Measurements from ENCODE around the gene PCNP. TPM values are rescaled to one million over a fixed set of nuclear protein-coding genes. Genes with fewer than 3 reads are reported as not detected.
"Not testable (repeated sequence)": the region's sequence is repeated elsewhere in the genome, so short reads cannot be mapped to it uniquely, and the experiment has no call there.

PCNP gene
- total RNA-seq, 1 donor from 2014 or later, result 125 TPM

DNA sequence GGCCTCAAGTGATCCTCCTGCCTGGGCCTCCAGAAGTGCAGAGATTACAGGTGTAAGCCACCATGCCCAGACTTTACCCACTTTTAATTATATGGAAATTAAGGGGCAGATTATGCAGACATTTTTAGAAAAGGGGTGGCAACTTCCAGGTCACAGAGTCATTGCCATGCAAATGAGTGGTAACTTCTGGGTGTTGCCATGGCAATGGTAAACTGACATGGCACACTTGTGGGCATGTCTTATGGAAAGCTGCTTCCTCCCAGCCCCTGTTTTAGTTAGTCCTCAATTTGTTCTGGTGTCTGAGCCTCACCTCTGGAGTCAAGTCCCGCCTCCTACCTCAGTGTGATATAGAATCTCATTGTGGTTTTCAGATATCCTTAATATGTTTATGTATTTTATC lies 49.7 kb downstream of the PCNP start:
- intact Hi-C loops (cut with DNase I), result no loop called here
- no peak for ATAC-seq
- DNase-seq (ENCODE audit: missing footprints), result no peak

DNA sequence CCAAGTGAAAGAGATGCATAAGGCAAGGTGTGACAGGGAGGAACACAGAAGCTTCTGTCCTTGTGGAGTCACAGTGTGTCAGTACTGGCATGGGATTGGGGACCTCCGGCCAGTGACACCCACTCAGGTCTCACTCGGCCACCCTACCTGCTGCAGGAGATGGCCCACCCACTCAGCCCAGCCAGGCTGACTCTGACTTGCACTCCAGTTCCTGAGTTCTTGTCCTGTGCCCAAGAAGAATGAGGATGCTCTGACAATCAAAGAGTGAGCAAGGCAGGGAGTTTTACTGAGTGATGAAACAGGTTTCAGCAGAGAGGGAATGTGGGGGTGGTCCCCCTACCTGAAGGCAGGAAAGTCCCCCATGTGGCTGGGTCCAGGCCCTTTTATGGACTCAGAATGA lies 50.9 kb downstream of the PCNP start:
- DNase-seq (ENCODE audit: missing footprints) (no peak), ATAC-seq (no peak)
- intact Hi-C loops (cut with DNase I), result no loop called here

DNA sequence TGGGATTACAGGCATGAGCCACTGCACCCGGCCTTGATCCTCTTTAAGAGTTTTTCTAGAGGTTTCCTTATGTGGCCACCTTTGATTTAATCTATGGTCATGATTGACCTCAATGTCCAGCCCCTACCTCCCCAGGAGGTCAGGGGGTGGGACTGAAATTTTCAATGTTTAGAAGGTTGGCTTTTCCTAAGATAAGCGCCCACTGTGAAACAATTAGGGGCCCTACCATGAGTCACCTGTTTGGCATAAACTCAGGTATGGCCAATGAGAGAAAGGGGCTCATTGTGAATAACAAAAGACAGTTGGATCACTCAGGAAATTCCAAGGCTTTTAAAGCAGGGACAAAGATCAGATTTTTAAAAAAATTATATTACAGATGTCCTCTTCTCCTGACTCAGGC lies 51.9 kb downstream of the PCNP start:
- ATAC-seq (no peak), DNase-seq (ENCODE audit: missing footprints) (no peak)
- intact Hi-C loops (cut with DNase I), result no loop called here

DNA sequence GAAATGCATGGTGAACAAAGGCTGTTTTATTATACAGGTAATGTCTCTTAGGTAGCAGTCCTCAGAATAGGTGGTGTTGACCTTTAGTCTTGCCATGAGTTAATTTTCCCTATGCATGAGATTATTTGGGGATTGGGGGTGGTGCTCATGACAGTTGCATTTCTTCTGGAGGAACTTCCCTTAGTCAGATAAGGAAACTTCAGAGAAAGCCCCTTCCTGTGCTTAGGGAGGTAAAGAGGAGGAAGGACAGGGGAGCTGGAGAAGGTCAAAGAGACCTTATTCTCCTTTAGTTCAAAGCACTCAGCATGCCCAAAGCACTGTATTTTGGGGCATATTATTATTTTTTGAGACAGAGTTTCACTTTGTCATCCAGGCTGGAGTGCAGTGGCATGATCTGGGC lies 55.2 kb downstream of the PCNP start:
- ATAC-seq, result no peak
- intact Hi-C loops (cut with DNase I), result no loop called here
- no peak for DNase-seq (ENCODE audit: missing footprints)

DNA sequence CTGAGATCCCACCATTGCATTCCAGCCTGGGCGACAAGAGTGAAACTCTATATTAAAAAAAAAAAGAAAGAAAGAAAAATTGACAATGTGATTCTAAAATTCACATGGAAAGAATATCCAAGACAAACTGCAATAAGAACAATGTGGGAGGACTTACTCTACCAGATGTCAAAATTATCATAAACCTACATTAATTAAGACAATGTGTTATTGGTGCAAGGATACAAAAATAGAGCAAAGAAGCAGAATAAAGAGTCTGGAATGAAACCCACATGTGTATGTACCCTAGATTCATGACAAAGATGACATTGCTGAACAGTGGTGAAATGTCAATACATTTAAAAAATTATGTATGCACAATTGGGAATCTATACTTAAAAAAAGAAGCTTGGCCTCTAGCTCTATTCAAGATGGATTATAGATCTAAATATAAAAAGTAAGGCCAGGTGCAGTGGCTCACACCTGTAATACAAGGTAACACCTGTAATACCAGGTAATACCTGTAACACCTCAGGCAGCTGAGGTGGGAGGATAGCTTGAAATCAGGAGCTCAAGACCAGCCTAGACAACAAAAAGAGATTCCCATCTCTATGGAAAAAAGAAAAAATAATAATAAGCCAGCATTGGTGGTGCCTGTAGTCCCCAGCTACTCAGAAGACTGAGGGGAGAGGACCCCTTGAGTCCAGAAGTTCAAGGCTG lies 57.3 kb downstream of the PCNP start:
- ATAC-seq (no peak), DNase-seq (ENCODE audit: missing footprints) (no peak)
- intact Hi-C loops (cut with DNase I), result no loop called here

DNA sequence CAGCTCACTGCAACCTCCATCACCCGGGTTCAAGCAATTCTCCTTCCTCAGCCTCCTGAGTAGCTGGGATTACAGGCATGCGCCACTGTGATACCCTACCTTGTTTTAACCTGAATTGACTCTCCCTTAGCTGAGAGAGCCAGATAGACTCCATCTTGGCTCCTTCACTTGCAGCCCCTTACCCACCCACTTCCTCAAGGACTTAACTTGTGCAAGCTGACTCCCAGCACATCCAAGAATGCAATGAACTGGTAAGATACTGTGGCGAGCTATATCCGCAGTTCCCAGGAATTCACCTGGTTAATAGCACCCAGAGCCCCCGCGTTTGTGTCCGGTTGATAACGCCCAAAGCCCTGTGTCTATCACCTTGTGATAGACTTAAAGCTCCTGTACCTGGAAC lies 58.0 kb downstream of the PCNP start:
- intact Hi-C loops (cut with DNase I); ATAC-seq; DNase-seq (ENCODE audit: missing footprints): not testable (repeated sequence)

DNA sequence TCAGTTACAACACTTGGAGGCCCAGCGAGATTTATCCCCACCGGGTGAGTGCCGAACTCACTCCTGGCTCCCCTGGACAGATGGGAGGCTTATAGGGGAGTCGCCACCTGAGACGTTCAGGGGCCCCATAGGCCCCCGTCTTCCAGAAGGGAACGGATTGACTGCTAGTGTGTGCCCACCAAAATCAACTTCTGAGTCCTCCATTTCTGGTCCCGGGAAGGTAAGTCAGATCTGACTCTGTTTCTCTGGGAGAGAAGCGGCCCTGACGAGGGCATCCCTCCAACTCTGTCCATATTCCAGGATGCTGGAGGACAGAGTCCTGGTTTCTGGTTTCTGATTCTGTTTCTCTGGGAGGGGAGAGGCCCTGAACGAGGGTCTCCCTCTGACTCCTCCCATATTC lies 58.6 kb downstream of the PCNP start:
- intact Hi-C loops (cut with DNase I), result no loop called here
- no peak for DNase-seq (ENCODE audit: missing footprints)
- ATAC-seq, result no peak

DNA sequence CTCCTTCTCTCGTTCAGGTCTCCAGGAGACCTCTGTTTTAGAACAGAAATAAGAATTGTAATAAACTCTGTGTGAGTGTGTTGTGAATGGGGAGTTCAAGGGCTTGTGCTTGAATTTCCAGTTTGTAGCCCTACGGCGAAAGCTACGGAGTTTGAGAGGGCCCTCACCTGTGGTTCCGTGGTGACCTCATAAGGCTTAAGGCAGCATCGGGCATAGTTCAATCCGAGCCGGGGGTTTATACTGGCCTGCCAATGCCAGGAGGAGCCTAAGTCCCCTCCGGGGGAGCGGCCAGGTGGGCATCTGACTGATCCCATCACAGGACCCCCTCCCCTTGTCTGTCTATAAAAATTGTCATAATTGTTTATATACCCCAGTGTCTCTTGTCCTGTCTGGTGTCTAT lies 59.2 kb downstream of the PCNP start:
- ATAC-seq (no peak), DNase-seq (ENCODE audit: missing footprints) (no peak)
- intact Hi-C loops (cut with DNase I), result no loop called here

DNA sequence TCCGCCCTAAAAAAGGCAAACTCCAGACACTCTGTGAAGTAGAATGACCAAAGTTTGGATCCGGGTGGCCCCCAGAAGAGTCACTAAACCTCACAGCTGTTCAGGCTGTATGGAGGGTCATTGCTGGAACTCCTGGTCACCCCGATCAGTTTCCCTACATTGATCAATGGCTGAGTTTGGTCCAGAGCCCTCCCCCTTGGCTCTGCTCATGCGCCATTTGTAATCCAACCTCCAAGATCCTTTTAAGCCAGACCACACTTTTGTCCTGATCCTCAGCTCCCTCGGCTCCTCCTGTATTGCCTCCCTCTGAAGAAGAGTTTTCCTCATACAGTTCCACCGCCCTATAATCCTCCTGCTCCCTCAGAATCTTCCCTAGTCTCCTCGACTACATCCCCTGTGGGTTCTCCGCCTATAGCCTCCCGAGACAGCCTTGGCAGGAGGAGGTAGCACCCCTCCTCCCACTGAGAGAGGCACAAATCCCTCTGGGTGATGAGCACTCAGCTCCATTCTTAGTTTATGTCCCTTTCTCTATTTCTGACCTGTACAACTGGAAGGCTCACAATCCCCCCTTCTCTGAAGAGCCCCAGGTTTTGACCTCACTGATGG lies 60.7 kb downstream of the PCNP start:
- intact Hi-C loops (cut with DNase I), result loop anchor here (5.0 kb wide), 1 partner anchor 62 kb away; the partner anchor contains the start of gene PCNP
- ATAC-seq (no peak), DNase-seq (ENCODE audit: missing footprints) (no peak)

DNA sequence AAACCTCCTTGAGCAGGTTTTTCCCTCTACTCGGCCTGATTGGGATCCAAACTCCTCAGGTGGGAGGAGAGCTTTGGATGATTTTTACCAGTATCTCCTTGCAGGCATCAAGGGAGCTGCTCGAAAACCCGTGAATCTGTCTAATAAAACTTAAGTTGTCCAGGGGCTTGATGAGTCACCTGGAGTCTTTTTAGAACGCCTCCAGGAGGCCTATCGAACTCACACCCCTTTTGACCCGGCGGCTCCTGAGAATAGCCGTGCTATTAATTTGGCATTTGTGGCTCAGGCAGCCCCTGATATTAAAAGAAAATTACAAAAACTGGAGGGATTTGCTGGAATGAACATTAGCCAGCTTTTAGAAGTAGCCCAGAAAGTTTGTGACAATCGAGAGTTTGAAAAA lies 61.4 kb downstream of the PCNP start:
- DNase-seq (ENCODE audit: missing footprints) (no peak), ATAC-seq (no peak)
- intact Hi-C loops (cut with DNase I), result loop anchor here (5.0 kb wide), 1 partner anchor 63 kb away; the partner anchor contains the start of gene PCNP

DNA sequence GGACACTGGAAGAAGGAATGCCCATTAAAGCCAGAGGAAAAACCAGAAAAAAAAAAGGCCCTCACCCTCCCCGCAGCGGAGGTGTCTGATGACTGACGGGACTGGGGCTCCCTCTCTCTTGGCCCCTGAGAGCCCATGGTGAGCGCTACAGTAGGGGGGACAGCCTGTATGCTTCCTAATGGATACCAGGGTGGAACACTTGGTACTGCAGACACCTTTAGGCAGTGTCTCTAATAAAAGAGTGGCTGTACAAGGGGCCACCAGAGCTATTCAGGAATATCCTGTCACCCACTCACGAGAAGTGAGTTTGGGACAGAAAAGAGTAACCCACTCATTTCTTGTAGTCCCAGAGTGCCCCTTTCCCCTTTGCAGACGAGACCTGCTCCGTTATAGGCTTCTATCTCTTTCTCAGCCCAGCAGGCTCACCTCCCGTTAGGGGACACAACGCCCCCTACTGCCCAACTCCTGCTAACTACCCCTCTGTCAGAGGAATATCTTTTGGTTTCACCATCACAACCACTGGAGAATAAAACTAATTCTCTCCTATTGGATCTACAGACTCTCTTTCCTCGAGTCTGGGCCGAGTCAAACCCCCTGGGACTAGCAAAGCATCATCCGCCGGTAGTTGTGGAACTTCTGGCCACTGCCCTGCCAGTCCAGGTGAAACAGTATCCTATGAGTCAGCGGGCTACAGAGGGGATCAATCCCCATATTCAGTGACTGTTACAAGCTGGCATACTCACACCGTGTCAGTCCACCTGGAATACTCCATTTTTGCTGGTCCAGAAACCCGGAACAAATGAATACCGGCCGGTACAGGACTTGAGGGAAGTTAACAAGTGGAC lies 62.2 kb downstream of the PCNP start:
- intact Hi-C loops (cut with DNase I), result loop anchor here (5.0 kb wide), 1 partner anchor 64 kb away; the partner anchor contains the start of gene PCNP
- DNase-seq (ENCODE audit: missing footprints), result no peak
- peak; percentile 63 for ATAC-seq

DNA sequence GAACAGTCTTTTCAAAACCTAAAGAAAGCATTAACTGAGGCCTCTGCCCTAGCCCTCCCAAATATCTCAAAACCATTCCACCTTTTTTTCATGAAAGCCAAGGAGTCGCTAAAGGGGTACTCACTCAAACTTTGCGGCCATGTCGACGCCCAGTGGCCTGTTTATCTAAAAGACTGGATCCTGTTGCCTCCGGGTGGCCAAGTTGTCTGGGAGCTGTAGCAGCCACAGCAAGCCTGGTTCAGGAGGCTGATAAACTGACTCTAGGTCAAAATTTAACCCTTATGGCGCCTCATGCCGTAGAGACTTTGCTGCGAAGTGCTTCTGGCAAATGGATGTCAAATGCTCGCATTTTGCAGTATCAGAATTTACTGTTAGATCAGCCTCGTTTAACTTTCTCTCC lies 63.5 kb downstream of the PCNP start:
- ATAC-seq, result no peak
- intact Hi-C loops (cut with DNase I), result loop anchor here (5.0 kb wide), 1 partner anchor 65 kb away; the partner anchor contains the start of gene PCNP

DNA sequence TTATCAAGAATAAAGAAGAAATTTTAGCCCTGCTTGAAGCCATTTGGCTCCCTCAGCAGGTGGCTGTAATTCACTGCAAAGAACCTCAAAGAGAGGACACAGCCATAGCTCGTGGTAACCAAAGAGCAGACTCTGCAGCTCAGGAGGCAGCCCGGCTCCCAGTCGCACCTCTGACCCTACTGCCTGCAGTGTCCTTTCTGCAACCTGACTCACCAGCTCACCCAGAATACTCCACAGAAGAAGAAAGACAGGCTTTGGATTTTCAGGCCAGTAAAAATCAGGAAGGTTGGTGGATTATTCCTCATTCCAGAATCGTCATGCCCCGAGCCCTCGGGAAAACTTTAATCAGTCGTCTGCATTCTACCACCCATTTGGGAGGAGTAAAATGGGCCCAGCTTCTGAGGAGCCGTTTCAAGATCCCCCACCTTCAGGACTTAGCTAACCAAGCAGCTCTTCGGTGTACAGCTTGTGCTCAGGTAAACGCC lies 64.3 kb downstream of the PCNP start:
- DNase-seq (ENCODE audit: missing footprints) (no peak), ATAC-seq (no peak)
- intact Hi-C loops (cut with DNase I), result loop anchor here (5.0 kb wide), 1 partner anchor 66 kb away; the partner anchor contains the start of gene PCNP

More for the DNA sequence above, 63.5 kb downstream of the PCNP start:
- DNase-seq (ENCODE audit: missing footprints), result no peak

DNA sequence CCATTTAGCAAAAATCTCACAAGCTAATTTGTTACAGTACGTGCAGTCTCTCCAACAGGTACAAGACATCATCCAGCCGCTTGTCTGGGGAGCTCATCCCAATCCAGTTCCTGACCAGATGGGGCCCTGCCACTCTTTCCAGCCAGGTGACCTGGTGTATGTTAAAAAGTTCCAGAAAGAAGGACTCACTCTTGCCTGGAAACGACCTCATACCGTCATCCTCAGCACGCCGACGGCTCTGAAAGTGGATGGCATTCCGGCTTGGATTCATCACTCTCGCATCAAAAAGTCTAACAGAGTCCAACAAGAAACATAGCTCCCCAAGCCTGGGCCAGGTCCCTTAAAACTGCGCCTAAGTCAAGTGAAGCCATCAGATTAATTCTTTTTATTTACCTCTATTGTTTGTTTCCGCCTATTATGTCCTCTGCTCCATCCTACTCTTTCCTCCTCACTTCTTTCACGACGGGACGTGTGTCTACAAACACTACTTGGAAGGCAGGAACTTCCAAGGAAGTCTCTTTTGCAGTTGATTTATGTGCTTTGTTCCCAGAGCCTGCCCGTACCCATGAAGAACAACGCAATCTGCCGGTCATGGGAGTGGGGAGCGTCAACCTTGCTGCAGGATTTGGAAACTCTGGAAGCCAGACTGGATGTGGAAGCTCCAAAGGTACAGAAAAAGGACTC lies 65.4 kb downstream of the PCNP start:
- ATAC-seq (no peak), DNase-seq (ENCODE audit: missing footprints) (no peak)
- intact Hi-C loops (cut with DNase I), result loop anchor here (5.0 kb wide), 1 partner anchor 67 kb away; the partner anchor contains the start of gene PCNP

DNA sequence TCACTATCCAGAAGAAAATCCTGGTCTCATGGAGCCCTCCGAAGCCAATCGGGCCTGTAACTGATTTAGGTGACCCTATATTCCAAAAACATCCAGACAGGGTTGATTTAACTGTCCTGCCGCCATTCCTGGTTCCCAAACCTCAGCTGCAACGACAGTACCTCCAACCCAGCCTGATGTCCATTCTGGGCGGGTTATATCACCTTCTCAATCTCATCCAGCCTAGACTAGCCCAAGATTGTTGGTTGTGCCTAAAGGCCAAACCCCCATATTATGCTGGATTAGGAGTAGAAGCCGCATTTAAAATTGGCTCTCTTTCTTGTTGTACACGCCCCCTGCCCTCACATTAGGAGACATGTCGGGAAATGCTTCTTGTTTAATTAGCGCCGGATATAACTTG lies 66.3 kb downstream of the PCNP start:
- intact Hi-C loops (cut with DNase I), result no loop called here
- DNase-seq (ENCODE audit: missing footprints), result no peak

DNA sequence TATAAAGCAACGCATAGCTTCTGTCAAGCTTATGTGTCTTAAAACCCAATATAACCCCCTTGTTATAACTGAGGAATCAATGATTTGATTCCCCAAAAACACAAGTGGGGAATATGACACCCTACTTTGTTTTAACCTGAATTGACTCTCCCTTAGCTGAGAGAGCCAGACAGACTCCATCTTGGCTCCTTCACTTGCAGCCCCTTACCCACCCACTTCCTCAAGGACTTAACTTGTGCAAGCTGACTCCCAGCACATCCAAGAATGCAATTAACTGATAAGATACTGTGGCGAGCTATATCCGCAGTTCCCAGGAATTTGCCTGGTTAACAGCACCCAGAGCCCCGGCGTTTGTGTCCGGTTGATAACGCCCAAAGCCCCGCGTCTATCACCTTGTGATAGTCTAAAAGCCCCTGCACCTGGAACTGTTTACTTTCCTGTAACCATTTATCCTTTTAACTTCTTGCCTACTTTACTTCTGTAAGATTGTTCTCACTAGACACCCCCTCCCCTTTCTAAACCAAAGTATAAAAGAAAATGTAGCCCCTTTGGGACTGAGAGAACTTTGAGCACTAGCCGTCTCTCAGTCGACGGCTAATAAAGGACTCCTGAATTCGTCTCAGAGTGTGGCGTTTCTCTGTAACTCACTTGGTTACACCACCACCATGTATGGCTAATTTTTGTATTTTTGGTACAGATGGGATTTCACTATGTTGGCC lies 67.6 kb downstream of the PCNP start:
- intact Hi-C loops (cut with DNase I); ATAC-seq; DNase-seq (ENCODE audit: missing footprints): not testable (repeated sequence)

More for the DNA sequence above, 66.3 kb downstream of the PCNP start:
- ATAC-seq, result no peak

DNA sequence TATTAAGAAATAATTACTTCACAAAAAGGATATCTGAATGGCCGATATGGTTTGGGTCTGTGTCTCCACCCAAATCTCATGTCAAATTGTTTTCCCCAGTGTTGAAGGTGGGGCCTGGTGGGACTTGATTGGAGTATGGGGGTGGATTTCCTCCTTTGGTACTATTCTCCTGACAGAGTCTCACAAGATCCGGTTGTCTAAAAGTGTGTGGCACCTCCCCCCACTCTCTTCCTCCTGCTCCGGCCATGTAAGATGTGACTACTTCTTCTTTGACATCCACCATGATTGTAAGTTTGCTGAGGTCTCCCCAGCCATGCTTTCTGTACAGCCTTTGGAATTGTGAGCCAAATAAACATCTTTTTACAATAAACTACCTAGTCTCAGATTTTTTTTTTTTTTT lies 68.5 kb downstream of the PCNP start:
- DNase-seq (ENCODE audit: missing footprints) (no peak), ATAC-seq (no peak)
- intact Hi-C loops (cut with DNase I), result no loop called here
